GM19463 (cell line): Measurements from ENCODE around the gene LGSN.
A peak's percentile ranks its signal among the peaks of the same experiment; 100 is the strongest.
"Not testable (repeated sequence)": the region's sequence is repeated elsewhere in the genome, so short reads cannot be mapped to it uniquely, and the experiment has no call there.

Experiments used
- ATAC-seq: cut with Tn5 transposase; IDR thresholded peaks from one replicate; pipeline ENCODE4 v1.9.1; 2021; ENCODE audit warnings: mild to moderate bottlenecking, moderate library complexity; ENCODE audit not compliant: unreplicated experiment

The LGSN gene

DNA sequence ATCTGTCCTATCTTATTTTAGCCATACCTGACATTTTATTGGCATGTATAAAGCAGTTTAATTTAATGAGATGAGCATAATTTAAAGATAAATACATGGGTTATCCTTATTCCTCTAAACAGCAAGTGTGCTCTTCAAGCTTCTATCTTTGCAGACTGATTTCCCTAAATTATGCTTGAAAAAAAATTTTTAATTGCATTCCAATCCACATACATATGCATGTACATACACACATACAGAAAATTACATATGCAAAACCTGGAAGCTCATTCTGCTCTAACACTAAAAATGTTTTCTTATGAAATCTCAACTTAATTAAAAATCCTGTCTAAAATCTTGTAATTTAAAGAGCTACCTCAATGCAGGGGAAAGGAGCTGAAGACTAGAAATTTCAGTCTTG lies 73.2 kb downstream of the LGSN start:
- no peak for ATAC-seq

DNA sequence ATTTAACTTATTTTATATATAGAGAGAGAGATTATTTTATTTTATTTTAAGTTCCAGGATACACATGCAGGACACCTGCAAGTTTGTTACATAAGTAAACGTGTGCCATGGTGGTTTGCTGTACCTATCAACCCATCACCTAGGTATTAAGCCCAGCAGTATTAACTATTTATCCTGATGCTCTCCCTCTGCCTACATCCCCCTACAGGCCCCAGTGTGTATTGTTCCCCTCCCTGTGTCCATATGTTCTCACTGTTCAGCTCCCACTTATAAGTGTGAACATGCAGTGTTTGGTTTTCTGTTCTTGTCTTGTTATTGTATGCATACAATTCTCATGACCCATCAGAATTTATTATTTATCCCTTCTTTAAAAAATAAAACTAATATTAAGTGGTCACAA lies 73.9 kb downstream of the LGSN start:
- ATAC-seq = no peak

DNA sequence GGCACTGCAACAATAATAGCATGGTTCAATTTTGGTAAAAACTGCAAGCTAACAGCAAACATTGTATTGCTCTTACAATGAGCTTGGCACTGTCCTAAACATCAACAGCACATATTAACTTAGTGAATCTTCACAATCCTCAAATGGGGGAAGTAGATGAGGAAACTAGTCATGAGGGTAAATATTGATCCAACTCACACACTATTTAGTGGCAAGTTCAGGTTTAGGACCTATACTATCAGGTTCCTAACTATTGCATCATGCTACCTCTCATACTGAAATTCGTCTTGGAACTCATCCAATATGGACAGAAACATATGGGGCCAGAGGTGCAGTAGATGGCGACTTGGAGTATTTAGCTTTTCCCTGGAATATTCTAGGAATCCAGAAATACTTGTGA lies 74.4 kb downstream of the LGSN start:
- no peak for ATAC-seq

DNA sequence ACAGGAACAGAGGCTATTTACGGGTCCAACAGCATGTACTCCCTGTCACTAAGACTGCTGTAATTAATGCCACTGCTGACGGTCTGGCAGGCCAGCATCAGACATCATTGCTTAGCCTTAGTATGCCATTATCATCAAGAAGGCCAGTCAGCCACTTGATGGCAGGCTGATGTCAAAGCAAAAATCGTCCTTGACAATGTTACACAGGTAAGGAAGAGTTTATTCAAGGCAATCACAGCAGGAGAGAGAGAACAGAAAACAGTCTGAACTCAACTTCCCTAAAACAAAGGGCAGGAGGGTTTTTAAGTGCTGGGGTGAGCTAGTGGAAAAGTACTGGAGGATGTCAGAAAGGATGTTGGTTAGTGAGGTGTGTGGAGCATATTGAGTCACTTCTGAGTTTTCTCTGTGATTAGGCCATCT lies 83.4 kb downstream of the LGSN start:
- ATAC-seq = peak; percentile 95

DNA sequence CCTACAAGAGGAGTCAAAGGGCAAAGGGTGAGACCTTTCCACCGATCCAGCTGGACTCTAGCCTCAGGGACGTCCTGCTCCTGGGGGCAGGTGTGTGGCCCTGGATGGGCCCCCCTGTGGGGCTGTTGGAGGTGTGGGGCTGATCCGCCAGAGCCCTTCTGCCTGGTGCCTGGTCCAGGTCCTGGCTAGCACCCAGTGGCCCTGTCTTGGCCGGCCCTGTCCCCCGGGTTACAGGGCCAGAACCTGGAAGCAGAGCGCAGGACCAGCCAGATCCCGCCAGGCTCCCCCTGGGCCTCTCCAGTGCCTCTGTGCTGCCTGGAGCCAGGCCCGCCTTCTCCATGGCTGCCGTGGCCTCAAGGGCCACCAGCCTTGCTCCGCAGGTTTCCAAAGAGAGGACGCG lies 89.3 kb downstream of the LGSN start:
- ATAC-seq = not testable (repeated sequence)

DNA sequence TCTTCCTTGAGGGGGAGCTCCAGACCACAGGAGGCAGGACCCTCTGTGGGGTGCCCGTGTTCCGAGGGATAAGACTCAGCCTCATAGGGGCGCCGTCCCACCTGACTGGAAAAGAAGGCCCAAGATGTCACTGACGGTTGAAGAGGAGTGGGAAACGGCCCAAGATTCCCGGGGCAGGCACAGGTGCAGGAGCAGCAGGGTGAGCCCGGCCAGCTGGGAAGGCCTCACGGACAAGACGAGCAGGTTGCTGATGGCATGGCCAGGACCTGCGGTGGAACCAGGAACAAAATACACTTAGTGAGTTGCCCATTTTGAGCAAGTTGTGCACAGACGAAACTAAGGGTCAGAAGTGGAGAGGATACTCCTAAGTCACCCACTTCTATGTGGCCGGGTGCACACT lies 89.8 kb downstream of the LGSN start:
- ATAC-seq = not testable (repeated sequence)

DNA sequence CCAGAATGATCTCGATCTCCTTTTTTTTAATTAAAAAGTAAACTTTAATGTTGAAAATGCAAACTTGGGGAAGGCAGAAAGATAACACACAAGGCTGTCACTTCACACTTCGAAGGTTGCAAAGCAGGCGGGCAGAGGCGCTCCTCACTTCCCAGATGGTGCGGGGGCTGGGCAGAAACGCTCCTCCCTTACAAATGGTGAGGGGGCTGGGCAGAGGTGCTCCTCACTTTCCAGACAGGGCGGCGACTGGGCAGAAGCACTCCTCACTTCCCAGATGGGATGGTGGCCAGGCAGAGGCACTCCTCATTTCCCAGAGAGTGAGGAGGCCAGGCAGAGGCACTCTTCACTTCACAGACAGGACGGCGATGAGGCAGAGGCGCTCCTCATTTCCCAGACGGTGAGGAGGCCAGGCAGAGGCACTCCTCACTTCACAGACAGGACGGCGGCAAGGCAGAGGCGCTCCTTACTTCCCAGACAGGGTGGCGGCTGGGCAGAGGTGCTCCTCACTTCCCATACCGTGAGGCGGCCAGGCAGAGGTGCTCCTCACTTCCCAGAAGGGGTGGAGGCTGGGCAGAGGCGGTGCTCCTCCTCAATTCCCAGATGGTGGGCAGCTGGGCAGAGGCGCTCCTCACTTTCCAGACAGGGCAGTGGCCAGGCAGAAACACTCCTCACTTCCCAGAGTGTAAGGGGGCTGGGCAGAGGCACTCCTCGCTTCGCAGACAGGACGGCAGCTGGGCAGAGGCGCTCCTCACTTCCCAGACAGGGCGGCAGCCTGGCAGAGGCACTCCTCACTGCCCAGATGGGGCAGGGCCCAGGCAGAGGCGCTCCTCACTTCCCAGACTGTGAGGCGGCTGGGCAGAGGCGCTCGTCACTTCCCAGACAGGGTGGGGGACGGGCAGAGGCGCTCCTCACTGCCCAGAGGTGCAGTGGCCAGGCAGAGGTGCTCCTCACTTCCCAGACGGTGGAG lies 91.6 kb downstream of the LGSN start:
- ATAC-seq = not testable (repeated sequence)

DNA sequence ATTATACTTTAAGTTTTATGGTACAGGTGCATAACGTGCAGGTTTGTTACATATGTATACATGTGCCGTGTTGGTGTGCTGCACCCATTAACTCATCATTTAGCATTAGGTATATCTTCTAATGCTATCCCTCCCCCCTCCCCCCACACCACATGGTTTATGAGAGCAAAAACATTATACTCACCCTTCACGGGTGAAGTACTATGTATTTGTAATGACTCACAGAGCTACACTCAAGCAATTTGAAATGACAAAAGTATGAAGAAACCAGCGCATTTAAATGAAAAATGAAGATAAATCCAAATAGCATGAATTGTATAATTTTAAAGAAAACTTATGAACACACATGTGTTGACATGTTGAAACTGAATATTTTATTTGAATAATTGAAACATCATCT lies 93.8 kb downstream of the LGSN start:
- ATAC-seq = not testable (repeated sequence)
